ENCODE results near the gene PHF2.

The PHF2 gene

GRCh38 chr9:93585695-93586094, 9.3 kb downstream of the PHF2 start:
- in situ Hi-C loops (cut with MboI; ENCODE audit: low sequenced_read_pairs): no loop called here

- in situ Hi-C loops (cut with MboI; ENCODE audit: low sequenced_read_pairs): no loop called here
These were observed 10.1 kb downstream of the PHF2 start for GRCh38 chr9:93586290-93587057.

GRCh38 chr9:93587284-93587650, 10.9 kb downstream of the PHF2 start:
- in situ Hi-C loops (cut with MboI; ENCODE audit: low sequenced_read_pairs): no loop called here

- in situ Hi-C loops (cut with MboI; ENCODE audit: low sequenced_read_pairs): no loop called here
These were observed 11.4 kb downstream of the PHF2 start for GRCh38 chr9:93587651-93588347.

GRCh38 chr9:93588641-93589609, 12.5 kb downstream of the PHF2 start:
- in situ Hi-C loops (cut with MboI; ENCODE audit: low sequenced_read_pairs): no loop called here

- in situ Hi-C loops (cut with MboI; ENCODE audit: low sequenced_read_pairs): no loop called here
These were observed 13.3 kb downstream of the PHF2 start for GRCh38 chr9:93589688-93590087.

- in situ Hi-C loops (cut with MboI; ENCODE audit: low sequenced_read_pairs): no loop called here
These were observed 14.3 kb downstream of the PHF2 start for GRCh38 chr9:93590609-93591234.

- in situ Hi-C loops (cut with MboI; ENCODE audit: low sequenced_read_pairs): no loop called here
These were observed 15.1 kb downstream of the PHF2 start for GRCh38 chr9:93591301-93592007.

GRCh38 chr9:93592008-93592642, 15.7 kb downstream of the PHF2 start:
- in situ Hi-C loops (cut with MboI; ENCODE audit: low sequenced_read_pairs): no loop called here

GRCh38 chr9:93592643-93593021, 16.2 kb downstream of the PHF2 start:
- in situ Hi-C loops (cut with MboI; ENCODE audit: low sequenced_read_pairs): no loop called here

- in situ Hi-C loops (cut with MboI; ENCODE audit: low sequenced_read_pairs): no loop called here
These were observed 16.8 kb downstream of the PHF2 start for GRCh38 chr9:93593144-93593658.

GRCh38 chr9:93594041-93594756, 17.8 kb downstream of the PHF2 start:
- in situ Hi-C loops (cut with MboI; ENCODE audit: low sequenced_read_pairs): no loop called here

GRCh38 chr9:93595461-93595860, 19.1 kb downstream of the PHF2 start:
- in situ Hi-C loops (cut with MboI; ENCODE audit: low sequenced_read_pairs): no loop called here

- in situ Hi-C loops (cut with MboI; ENCODE audit: low sequenced_read_pairs): no loop called here
These were observed 19.5 kb downstream of the PHF2 start for GRCh38 chr9:93595861-93596365.

GRCh38 chr9:93596399-93596798, 20.0 kb downstream of the PHF2 start:
- in situ Hi-C loops (cut with MboI; ENCODE audit: low sequenced_read_pairs): no loop called here

GRCh38 chr9:93597142-93597706, 20.8 kb downstream of the PHF2 start:
- in situ Hi-C loops (cut with MboI; ENCODE audit: low sequenced_read_pairs): no loop called here

- in situ Hi-C loops (cut with MboI; ENCODE audit: low sequenced_read_pairs): no loop called here
These were observed 21.7 kb downstream of the PHF2 start for GRCh38 chr9:93597871-93598646.

Measured in HL-60/S4 (cell line).